ENCODE results near the gene HIVEP3. TPM values are rescaled to one million over a fixed set of nuclear protein-coding genes. Genes with fewer than 3 reads are reported as not detected.

The HIVEP3 gene
- total RNA-seq, 1 experiment from 2014 or later: 11.0 TPM

GRCh38 chr1:41613689-41614574 lies 304.8 kb downstream of the HIVEP3 start:
- H3K9me2 ChIP-seq (ENCODE audit: insufficient read depth): no peaks in the 10 kb centered on the region

GRCh38 chr1:41612953-41613352 lies 305.8 kb downstream of the HIVEP3 start:
- Histone ChIP-seq H3K9me3 (ENCODE audit: insufficient read depth, low read depth) (no peaks in the 10 kb centered on the region), H3K36me3 (ENCODE audit: low read depth) (no peaks in the 10 kb centered on the region), H3F3A (ENCODE audit: insufficient read depth, low read depth) (no peaks in the 10 kb centered on the region), H3K9me2 (ENCODE audit: insufficient read depth) (no peaks in the 10 kb centered on the region), H2AFZ (no peak overlapping the region), H4K20me1 (ENCODE audit: insufficient read depth) (no peaks in the 10 kb centered on the region), H3K4me1 (replicated peaks; ENCODE audit: insufficient read depth) (no peaks in the 10 kb centered on the region), H3K4me3 (no peak overlapping the region), H3K27me3 (ENCODE audit: insufficient read depth, low read depth) (no peaks in the 10 kb centered on the region), H3K79me2 (ENCODE audit: low read depth) (no peaks in the 10 kb centered on the region), H3K27ac (no peak overlapping the region), H3K4me2 (no peak overlapping the region)
- CTCF ChIA-PET: no interaction called here
- no TSS peak for BruUV-seq (replicated peaks)
- POLR2A ChIA-PET (ENCODE audit: unreplicated experiment): no interaction called here
- DNase-seq: no peak
- TF ChIP-seq EZH2 (IDR thresholded peaks at IDR 0.05; ENCODE audit: low read depth) (no peak), CTCF (conservative IDR thresholded peaks at IDR 0.05) (no peak)
- intact Hi-C loops (cut with micrococcal nuclease; ENCODE audit: unreplicated experiment): no loop called here

More at GRCh38 chr1:41613689-41614574, 304.8 kb downstream of the HIVEP3 start:
- no peaks in the 10 kb centered on the region for H3K79me2 ChIP-seq (ENCODE audit: low read depth)
- no peak for DNase-seq
- ChIA-PET CTCF (no interaction called here), POLR2A (ENCODE audit: unreplicated experiment) (no interaction called here)
- no peak overlapping the region for H3K4me3 ChIP-seq
- intact Hi-C loops (cut with micrococcal nuclease; ENCODE audit: unreplicated experiment): no loop called here
- no peaks in the 10 kb centered on the region for H3K9me3 ChIP-seq (ENCODE audit: insufficient read depth, low read depth)
- no peak overlapping the region for H3K4me2 ChIP-seq
- no peaks in the 10 kb centered on the region for H4K20me1 ChIP-seq (ENCODE audit: insufficient read depth)
- H3K27ac ChIP-seq: no peak overlapping the region
- TF ChIP-seq CTCF (conservative IDR thresholded peaks at IDR 0.05): no peak
- no peak for TF ChIP-seq EZH2 (IDR thresholded peaks at IDR 0.05; ENCODE audit: low read depth)
- no peaks in the 10 kb centered on the region for H3K36me3 ChIP-seq (ENCODE audit: low read depth)
- no TSS peak for BruUV-seq (replicated peaks)
- H2AFZ ChIP-seq: no peak overlapping the region
- no peaks in the 10 kb centered on the region for H3K27me3 ChIP-seq (ENCODE audit: insufficient read depth, low read depth)
- H3K4me1 ChIP-seq (replicated peaks; ENCODE audit: insufficient read depth): no peaks in the 10 kb centered on the region
- no peaks in the 10 kb centered on the region for H3F3A ChIP-seq (ENCODE audit: insufficient read depth, low read depth)

GRCh38 chr1:41611932-41612450 lies 306.7 kb downstream of the HIVEP3 start:
- TF ChIP-seq CTCF (conservative IDR thresholded peaks at IDR 0.05): no peak
- no peak for TF ChIP-seq EZH2 (IDR thresholded peaks at IDR 0.05; ENCODE audit: low read depth)
- Histone ChIP-seq H3K9me2 (ENCODE audit: insufficient read depth) (no peaks in the 10 kb centered on the region), H3K9me3 (ENCODE audit: insufficient read depth, low read depth) (no peaks in the 10 kb centered on the region), H3K4me3 (no peak overlapping the region), H3K27me3 (ENCODE audit: insufficient read depth, low read depth) (no peaks in the 10 kb centered on the region), H3F3A (ENCODE audit: insufficient read depth, low read depth) (no peaks in the 10 kb centered on the region), H3K79me2 (ENCODE audit: low read depth) (no peaks in the 10 kb centered on the region), H3K27ac (no peak overlapping the region), H3K36me3 (ENCODE audit: low read depth) (no peaks in the 10 kb centered on the region), H2AFZ (no peak overlapping the region), H3K4me1 (replicated peaks; ENCODE audit: insufficient read depth) (no peaks in the 10 kb centered on the region), H3K4me2 (no peak overlapping the region), H4K20me1 (ENCODE audit: insufficient read depth) (no peaks in the 10 kb centered on the region)
- intact Hi-C loops (cut with micrococcal nuclease; ENCODE audit: unreplicated experiment): no loop called here
- no peak for DNase-seq
- ChIA-PET CTCF (no interaction called here), POLR2A (ENCODE audit: unreplicated experiment) (interaction anchor here (0.6 kb wide), 1 partner anchor 283 kb away, joined by 6 read pairs; no protein-coding TSS in a partner anchor)
- BruUV-seq (replicated peaks): no TSS peak
